AG04450 (cell line): ENCODE results near the gene ABLIM2. TPM values are rescaled to one million over a fixed set of nuclear protein-coding genes. Genes with fewer than 3 reads are reported as not detected.

Source experiments
- CTCF ChIA-PET: fragments of 300-600, 350-600 bp; formaldehyde crosslinking; extraction: SDS; loops from one replicate; lab custom pipeline; 2022; ENCODE audit warnings: antibody characterized with exemption, inconsistent platforms; lab: Charles Lee
- POLR2A ChIA-PET: fragments of 350-600 bp; formaldehyde crosslinking; extraction: SDS; loops from one replicate; lab custom pipeline; 2021; ENCODE audit warnings: antibody characterized with exemption, inconsistent platforms; lab: Yijun Ruan, JAX
- DNase-seq: peaks from one replicate; pipeline ENCODE4 v3.0.0-alpha.2; 2011; ENCODE audit warnings: low read depth, low spot score
- H3K27ac ChIP-seq: one replicate; pipeline ENCODE4 v1.5.1; 2012; ENCODE audit warnings: low read depth, low read length, control low read depth
- H3K27me3 ChIP-seq: one replicate; pipeline ENCODE4 v1.6.0; 2012; ENCODE audit warnings: low read length; ENCODE audit not compliant: control insufficient read depth, insufficient read depth
- H3K4me3 ChIP-seq: 2 replicates; pipeline ENCODE4 v1.5.1; 2011; ENCODE audit warnings: mild to moderate bottlenecking, low read depth, low read length, control low read depth
- H3K9me3 ChIP-seq: 2 replicates; pipeline ENCODE4 v1.5.1; 2012; ENCODE audit warnings: low read length; ENCODE audit not compliant: control insufficient read depth, insufficient read depth
- CTCF ChIP-seq: IDR thresholded peaks from 2 replicates; pipeline ENCODE4 v1.5.1; 2011; ENCODE audit warnings: low read depth, low read length, control low read depth, inconsistent platforms
- polyA plus RNA-seq: library from polyadenylated mRNA; depleted of rRNA; stranded (reverse); fragments of >200 nt; gene quantifications from 2 replicates; pipeline ENCODE4 v1.2.3, GENCODE V29; 2011

The ABLIM2 gene
- polyA plus RNA-seq, 1 experiment = not detected

- TF ChIP-seq CTCF = no peak
- H3K27me3 ChIP-seq = peaks cover 54% of the 10 kb centered on the region
- H3K4me3 ChIP-seq = no peak overlapping the region
- no peak overlapping the region for H3K27ac ChIP-seq
- H3K9me3 ChIP-seq = peaks cover 4% of the 10 kb centered on the region; the same call in 1 of the 2 replicates
- ChIA-PET POLR2A (no interaction called here), CTCF (interaction anchor here (1.4 kb wide), 1 partner anchor 21 kb away, joined by 5 read pairs; no protein-coding TSS in a partner anchor)
- DNase-seq = no peak
Observed at GRCh38 chr4:8155660-8156421, 2.8 kb downstream of the ABLIM2 start.

- Histone ChIP-seq H3K4me3 (no peak overlapping the region), H3K9me3 (peaks cover 4% of the 10 kb centered on the region; the same call in 1 of the 2 replicates), H3K27ac (no peak overlapping the region), H3K27me3 (peaks cover 55% of the 10 kb centered on the region)
- no peak for TF ChIP-seq CTCF
- POLR2A ChIA-PET = no interaction called here
- CTCF ChIA-PET = no interaction called here
- no peak for DNase-seq
Observed at GRCh38 chr4:8155048-8155447, 3.6 kb downstream of the ABLIM2 start.

GRCh38 chr4:8153441-8153840, 5.2 kb downstream of the ABLIM2 start:
- Histone ChIP-seq H3K4me3 (no peak overlapping the region), H3K9me3 (peaks cover 4% of the 10 kb centered on the region; the same call in 1 of the 2 replicates), H3K27me3 (peaks cover 64% of the 10 kb centered on the region), H3K27ac (no peak overlapping the region)
- no peak for TF ChIP-seq CTCF
- POLR2A ChIA-PET = no interaction called here
- no peak for DNase-seq
- CTCF ChIA-PET = no interaction called here

GRCh38 chr4:8152865-8153257, 5.8 kb downstream of the ABLIM2 start:
- no peak for DNase-seq
- ChIA-PET CTCF (no interaction called here), POLR2A (no interaction called here)
- Histone ChIP-seq H3K4me3 (no peak overlapping the region), H3K9me3 (peaks cover 3% of the 10 kb centered on the region; the same call in 1 of the 2 replicates), H3K27ac (no peak overlapping the region), H3K27me3 (peaks cover 58% of the 10 kb centered on the region)
- TF ChIP-seq CTCF = no peak

GRCh38 chr4:8152090-8152864, 6.3 kb downstream of the ABLIM2 start:
- POLR2A ChIA-PET = no interaction called here

More at GRCh38 chr4:8152090-8152864, 6.3 kb downstream of the ABLIM2 start:
- H3K27me3 ChIP-seq = peaks cover 58% of the 10 kb centered on the region
- no peak overlapping the region for H3K4me3 ChIP-seq
- TF ChIP-seq CTCF = no peak
- CTCF ChIA-PET = no interaction called here
- H3K9me3 ChIP-seq = no peaks in the 10 kb centered on the region; the same call in 1 of the 2 replicates
- no peak overlapping the region for H3K27ac ChIP-seq
- no peak for DNase-seq
